CD4-positive, alpha-beta T cell treated with Interferon gamma for 1 hour (primary cell): ENCODE measurements around the gene TXNDC11.
A peak's percentile ranks its signal among the peaks of the same experiment; 100 is the strongest.

ENCODE experiments used
- DNase-seq: peaks from one replicate; pipeline ENCODE4 v3.0.0-alpha.2; 2020

TXNDC11 gene

DNA sequence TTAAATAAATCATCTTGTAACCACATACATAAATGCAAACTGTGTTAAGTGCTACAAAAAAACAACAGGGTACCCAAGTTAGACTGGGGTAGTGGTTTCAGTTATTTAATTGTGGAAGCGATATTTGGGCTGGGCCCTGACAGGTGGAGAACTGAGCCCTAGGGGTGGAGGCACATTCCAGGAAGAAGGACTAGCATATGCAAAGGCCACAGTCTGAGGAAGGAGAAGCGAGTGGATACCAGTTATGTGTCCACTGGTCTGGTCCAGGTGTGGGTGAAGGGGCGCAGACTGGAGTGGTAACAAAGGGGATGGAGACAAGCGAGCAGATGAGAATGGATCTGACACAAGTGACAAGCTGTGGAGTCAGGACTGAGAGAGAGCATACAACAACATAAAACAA, 22.9 kb downstream of the TXNDC11 start:
- DNase-seq = no peak

- DNase-seq = no peak
These were observed 23.5 kb downstream of the TXNDC11 start for GRCh38 chr16:11719171-11719570.

DNA sequence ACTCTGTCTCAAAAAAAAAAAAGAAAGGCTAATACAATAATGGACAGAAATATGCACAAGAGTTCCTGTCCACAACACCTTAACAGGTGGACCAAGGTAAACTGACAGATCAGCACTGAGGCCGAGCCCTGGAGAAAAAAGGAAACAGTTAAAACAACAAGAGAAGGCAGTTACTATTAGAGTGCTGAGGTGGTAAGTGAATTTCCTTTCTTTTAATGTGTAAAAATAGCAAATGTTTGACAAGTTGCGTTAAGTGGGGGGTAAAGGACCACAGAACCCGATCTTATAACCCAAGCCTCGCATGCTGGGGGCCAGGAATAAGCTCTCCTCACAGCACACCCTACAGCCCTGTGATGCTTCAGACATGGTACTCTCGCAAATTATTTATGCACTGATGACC, 24.8 kb downstream of the TXNDC11 start:
- no peak for DNase-seq

DNA sequence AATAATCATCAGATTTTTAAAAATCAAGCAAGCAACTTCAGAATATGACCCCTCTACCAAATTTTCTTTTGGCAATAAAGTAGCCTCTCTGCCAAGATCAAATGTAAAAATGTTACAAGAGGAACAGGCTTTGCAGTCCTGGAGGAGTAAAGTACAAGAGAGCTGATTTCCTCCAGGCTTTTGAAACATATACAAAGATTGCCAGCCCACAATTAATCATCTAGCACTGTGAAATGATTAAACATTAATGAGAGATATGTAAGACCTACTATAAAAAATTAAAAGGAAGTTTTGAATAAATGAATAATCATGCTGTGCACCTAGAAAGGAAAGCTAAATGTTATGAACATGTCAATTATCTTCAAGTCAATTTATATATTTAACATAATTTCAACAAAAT, 26.3 kb downstream of the TXNDC11 start:
- DNase-seq = no peak

DNA sequence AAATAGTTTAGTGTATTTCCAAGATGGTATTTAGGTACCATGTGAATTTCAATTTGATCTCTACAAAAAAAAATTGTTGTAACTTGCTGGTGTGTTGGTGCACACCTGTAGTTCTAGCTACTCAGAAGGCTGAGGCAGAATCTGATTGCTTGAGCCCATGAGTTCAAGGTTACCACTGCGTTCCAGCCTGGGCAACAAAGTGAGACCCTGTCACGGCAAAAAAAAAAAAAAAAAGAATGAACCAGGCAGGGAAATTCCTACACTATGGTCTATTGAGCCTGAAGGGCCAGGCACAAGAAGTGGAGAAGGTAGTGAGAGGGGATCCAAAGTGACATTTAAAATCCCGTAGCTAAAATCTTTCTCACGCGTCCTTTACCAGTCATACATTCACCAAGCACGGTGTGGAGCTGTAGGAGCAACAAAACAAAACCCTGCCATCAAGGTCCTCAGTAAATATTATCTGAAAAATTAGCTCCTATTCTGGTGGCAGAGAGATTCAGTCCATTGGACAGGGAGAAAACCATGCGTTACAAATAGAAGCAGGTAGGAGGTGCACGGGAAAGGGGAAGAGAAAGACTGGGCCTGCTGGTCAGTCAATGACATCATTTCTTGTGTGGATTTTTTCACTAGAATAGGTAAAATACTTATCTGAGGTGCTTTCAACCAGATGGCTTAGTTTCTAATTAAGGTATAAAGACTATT, 27.3 kb downstream of the TXNDC11 start:
- no peak for DNase-seq

GRCh38 chr16:11712122-11712521, 30.5 kb downstream of the TXNDC11 start:
- no peak for DNase-seq

GRCh38 chr16:11711662-11712061, 31.0 kb downstream of the TXNDC11 start:
- no peak for DNase-seq

GRCh38 chr16:11708421-11708820, 34.2 kb downstream of the TXNDC11 start:
- no peak for DNase-seq

- no peak for DNase-seq
These were observed 34.9 kb downstream of the TXNDC11 start for GRCh38 chr16:11707679-11708197.

- DNase-seq = no peak
These were observed 36.4 kb downstream of the TXNDC11 start for GRCh38 chr16:11706180-11706742.

DNA sequence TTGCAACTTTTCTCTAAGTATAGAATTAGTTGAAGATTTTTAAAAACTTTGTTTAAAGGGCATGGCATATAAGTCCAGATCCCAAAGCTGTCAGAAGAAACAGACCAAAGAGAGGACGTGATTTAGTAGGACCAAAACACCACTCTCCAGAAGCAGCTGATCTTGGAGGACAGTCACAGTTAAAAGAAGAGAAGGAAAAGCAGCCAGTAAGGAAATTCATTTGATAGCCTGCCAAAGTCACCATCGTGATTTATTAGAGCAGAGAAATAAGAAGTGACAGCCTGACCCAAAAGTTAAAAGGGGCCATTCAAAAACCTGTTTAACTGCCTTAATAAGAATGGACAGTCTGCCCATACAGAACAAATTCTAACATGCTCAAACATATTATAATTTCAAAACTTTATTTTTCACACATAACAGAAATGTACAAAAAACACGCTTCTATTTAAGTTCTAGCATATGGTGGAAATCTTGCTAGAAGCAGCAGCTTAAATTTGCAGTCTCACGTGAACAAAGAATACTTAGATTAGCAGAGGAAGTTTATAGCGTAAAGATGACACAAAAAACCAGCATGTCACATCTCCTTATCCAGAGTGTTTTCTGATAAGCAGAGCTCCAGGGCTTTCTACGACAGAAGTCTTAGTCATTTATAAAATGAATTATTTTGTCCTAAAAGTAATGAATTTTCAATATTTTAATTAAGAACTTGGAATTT, 37.2 kb downstream of the TXNDC11 start:
- no peak for DNase-seq

DNA sequence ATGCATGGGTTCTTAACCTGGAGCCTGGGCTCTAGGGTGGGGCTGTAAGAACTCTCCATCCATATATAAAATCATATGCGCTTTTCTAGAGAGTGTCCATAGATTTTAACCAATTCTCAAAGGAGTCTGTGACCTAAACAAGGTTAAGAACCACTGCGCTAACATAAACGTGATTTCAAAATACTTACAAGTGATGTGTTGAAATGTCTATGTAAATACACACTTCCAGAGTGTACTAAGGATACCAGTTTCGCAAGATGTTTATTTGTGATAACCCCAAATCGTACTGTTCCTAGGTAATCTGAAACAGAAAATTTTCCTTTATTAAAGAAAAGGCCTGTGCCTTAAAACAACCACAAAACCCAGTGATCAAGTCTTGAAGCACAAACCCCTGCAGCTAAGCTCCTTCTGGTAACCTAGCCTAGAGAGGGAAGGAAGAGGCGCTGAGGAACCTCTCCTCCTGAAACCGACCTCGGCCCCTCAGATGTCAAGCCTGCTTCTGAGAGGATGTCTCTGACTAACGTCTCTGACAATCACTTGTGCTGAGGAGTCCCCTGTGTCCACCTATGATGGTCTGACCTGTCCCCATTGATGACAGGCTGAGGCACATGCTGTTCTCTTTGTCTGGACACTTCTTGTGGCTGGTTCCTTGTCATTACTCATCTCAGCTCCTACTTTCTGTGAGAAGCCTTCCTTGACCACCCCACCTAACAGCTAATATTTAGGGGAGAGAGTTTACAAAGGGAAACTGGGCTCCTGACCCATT, 42.2 kb downstream of the TXNDC11 start:
- peak; percentile 21 for DNase-seq

DNA sequence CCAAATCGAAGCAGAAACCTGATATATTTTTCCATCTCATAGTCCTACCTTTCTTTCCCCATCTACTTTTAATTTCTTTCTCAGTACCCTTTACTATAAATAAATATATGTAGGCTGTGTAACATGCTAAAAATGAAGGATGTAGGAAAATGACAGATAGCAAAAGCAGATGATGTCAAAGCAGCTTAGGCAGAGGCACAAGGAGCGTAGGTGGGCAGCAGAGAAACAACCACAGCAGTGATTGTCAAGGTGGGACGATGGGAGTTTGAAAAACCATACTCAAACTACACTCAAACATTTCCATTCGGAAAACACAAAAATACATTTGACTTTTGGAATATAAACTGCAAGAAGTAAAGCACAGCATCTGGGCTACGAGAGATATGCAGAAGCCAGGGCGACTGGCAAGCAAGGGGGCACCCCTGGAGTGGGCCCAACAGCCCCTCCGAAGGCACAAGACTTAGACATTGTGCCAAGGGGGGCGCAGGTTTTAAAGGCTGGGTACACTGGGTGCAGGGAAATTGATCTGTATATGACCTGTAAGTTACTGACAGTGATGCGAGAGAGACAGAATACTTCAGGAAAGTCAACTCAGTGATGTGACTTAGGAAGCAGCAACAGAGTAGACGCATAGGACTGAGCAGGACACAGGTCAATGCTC, 43.3 kb downstream of the TXNDC11 start:
- DNase-seq = no peak

- DNase-seq = no peak
These were observed 44.4 kb downstream of the TXNDC11 start for GRCh38 chr16:11698271-11698689.

GRCh38 chr16:11697319-11697718, 45.3 kb downstream of the TXNDC11 start:
- DNase-seq = no peak

DNA sequence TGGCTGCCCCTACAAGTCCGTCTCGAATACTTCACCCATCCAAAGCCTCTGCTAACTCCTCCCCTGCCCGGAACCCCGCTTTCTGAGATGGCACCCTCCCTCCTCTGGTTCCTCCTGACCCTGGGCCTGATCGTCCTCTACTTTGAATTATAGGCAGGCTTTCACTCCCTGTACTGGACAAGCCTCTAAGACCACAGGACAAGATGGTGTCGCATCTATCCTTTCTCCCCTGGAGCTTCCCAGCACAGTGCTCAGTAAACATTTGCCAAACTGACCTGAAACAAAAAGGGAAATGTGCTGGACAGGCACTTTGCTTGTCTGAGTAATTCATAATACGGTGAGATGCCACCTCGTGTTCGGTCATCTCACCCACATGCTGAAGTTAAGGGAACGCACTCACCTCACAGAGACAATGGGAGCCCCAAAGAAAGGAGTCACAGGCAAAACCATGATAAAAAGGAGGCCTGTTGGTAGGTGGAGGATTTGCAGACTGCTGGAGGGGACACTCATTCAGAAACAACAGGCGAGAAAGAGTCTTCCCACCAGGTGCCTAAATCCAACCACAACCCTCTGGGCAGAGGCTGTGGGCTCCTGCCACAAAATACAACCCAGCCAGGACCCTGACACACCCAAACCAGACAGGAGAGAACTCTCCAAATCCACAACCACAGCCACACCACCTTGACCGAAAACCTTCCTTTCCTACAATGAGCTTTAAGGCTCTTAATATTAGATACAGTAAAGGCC, 46.2 kb downstream of the TXNDC11 start:
- DNase-seq = no peak

GRCh38 chr16:11692651-11693050, 50.0 kb downstream of the TXNDC11 start:
- DNase-seq = no peak

DNA sequence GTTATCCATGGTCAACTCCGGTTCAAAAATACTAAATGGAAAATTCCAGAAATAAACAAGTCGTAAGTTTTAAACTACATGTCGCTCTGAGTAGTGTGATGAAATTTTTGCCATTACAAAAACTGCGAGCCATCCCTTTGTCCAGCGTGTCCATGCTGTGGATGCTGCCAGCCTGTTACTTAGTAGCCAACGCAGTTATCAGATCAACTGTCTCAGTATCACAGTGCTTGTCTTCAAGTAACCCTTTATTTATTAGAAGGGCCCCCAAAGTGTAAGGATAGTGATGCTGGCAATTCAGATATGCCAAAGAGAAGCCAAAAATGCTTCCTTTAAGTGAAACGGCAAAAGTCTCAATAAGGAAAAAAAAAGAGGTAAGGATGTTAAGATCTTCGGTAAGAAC, 50.5 kb downstream of the TXNDC11 start:
- no peak for DNase-seq

DNA sequence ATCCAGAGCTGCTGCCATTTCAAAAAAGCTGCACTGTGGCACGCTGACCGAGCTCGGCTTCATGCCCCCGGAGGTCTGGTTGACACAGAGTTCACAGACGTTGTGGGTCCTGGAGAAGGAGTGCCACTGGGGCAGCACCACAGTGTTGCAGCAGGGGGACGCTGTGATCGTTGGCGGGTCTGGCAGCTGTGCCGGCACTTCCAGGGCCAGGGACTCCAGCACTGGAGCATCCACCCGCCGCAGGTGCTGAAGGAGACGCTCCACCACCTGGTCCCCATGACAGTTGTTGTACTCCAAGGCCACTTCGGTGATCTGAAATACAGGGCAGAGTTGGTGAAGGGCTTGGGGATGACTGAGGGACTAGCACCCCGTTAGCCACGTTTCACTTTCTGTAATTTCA, 50.9 kb downstream of the TXNDC11 start:
- no peak for DNase-seq

DNA sequence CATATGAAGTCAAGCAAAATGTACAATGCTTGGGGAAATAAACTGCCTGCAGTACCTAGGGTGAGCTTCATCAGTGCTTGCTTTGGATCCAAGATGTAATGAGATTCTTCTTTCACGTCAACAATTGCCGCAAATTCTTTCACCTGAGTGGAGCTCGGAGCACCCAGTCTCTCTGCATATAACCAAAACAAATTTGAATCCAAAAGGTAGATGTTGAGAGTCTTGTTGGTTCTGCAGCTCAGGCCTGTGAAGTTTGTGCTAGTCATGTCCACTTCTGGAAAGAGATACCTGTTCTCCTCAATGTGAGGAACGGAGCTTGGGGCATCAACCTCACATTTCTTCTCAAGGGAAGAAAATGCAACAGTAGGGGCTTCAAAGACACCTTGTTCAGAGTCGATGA, 51.4 kb downstream of the TXNDC11 start:
- no peak for DNase-seq

GRCh38 chr16:11689031-11689840, 53.4 kb downstream of the TXNDC11 start:
- DNase-seq = peak; percentile 34
